Fibroblast of skin of left quadriceps (primary cell): Measurements from ENCODE around the gene PGA4.
"Not testable (repeated sequence)": the region's sequence is repeated elsewhere in the genome, so short reads cannot be mapped to it uniquely, and the experiment has no call there.

Experiments used
- DNase-seq, 2 experiments: peaks; one replicate each; pipeline ENCODE4 v3.0.0-alpha.2; 2013; ENCODE audit warnings: low read depth in 2 of 2

Gene PGA4

GRCh38 chr11:61222047-61222446 lies at the start of gene PGA4:
PGA4 (plus strand) TSS chr11:61222347; CDS start chr11:61222401, 54 bp downstream.
- not testable (repeated sequence) for DNase-seq

- DNase-seq: no peak
These were observed 49.8 kb upstream of the PGA4 start for GRCh38 chr11:61172356-61172755.

GRCh38 chr11:61172888-61173287 lies 49.3 kb upstream of the PGA4 start:
- DNase-seq: no peak

- peak in 1 of 2 experiments; percentile 8 for DNase-seq
These were observed 48.7 kb upstream of the PGA4 start for GRCh38 chr11:61173456-61173855.

GRCh38 chr11:61174273-61174672 lies 47.9 kb upstream of the PGA4 start:
- no peak for DNase-seq

GRCh38 chr11:61174949-61175348 lies 47.2 kb upstream of the PGA4 start:
- DNase-seq: no peak

GRCh38 chr11:61176446-61176845 lies 45.7 kb upstream of the PGA4 start:
- no peak for DNase-seq

- not testable (repeated sequence) for DNase-seq
These were observed 41.9 kb upstream of the PGA4 start for GRCh38 chr11:61180205-61180604.

- DNase-seq: no peak
These were observed 40.7 kb upstream of the PGA4 start for GRCh38 chr11:61181489-61181888.

GRCh38 chr11:61183645-61184044 lies 38.5 kb upstream of the PGA4 start:
- DNase-seq: no peak

GRCh38 chr11:61186504-61186903 lies 35.6 kb upstream of the PGA4 start:
- no peak for DNase-seq

- DNase-seq: peak; percentile 35 to 46
These were observed 34.5 kb upstream of the PGA4 start for GRCh38 chr11:61187505-61188130.

- no peak for DNase-seq
These were observed 32.2 kb upstream of the PGA4 start for GRCh38 chr11:61189933-61190332.

GRCh38 chr11:61193596-61193995 lies 28.6 kb upstream of the PGA4 start:
- no peak for DNase-seq

GRCh38 chr11:61194169-61194671 lies 27.9 kb upstream of the PGA4 start:
- DNase-seq: no peak

- no peak for DNase-seq
These were observed 27.0 kb upstream of the PGA4 start for GRCh38 chr11:61194981-61195695.

- DNase-seq: no peak
These were observed 26.4 kb upstream of the PGA4 start for GRCh38 chr11:61195719-61196118.

- DNase-seq: no peak
These were observed 23.8 kb upstream of the PGA4 start for GRCh38 chr11:61198361-61198760.

GRCh38 chr11:61198948-61199523 lies 23.1 kb upstream of the PGA4 start:
- DNase-seq: no peak

GRCh38 chr11:61201476-61201875 lies 20.7 kb upstream of the PGA4 start:
- DNase-seq: no peak

- not testable (repeated sequence) for DNase-seq
These were observed 19.0 kb upstream of the PGA4 start, which contains the start of gene PGA3 for GRCh38 chr11:61202950-61203746. PGA3 (plus strand) TSS chr11:61203515; CDS start chr11:61203565, 50 bp downstream.

- not testable (repeated sequence) for DNase-seq
These were observed 18.3 kb upstream of the PGA4 start for GRCh38 chr11:61203873-61204272.
